Type B pancreatic cell (in vitro differentiated cells): ENCODE measurements around the gene HIVEP3. TPM values are rescaled to one million over a fixed set of nuclear protein-coding genes. Genes with fewer than 3 reads are reported as not detected.
A peak's percentile ranks its signal among the peaks of the same experiment; 100 is the strongest.

Experiments
- DNase-seq: peaks from one replicate; pipeline ENCODE4 v3.0.0; 2021; ENCODE audit warnings: mixed read lengths; ENCODE audit not compliant: unreplicated experiment; ENCODE audit errors: extremely low spot score
- H3K27ac Mint-ChIP-seq: 2 replicates; pipeline ENCODE4 v1.8.0; 2021; ENCODE audit warnings: mild to moderate bottlenecking, mixed read lengths
- H3K27me3 Mint-ChIP-seq: 2 replicates; pipeline ENCODE4 v1.8.0; 2021; ENCODE audit warnings: mixed read lengths
- H3K36me3 Mint-ChIP-seq: 2 replicates; pipeline ENCODE4 v1.8.0; 2021; ENCODE audit warnings: mixed read lengths
- H3K4me1 Mint-ChIP-seq: one replicate; pipeline ENCODE4 v1.8.0; 2021; ENCODE audit warnings: mixed read lengths; ENCODE audit not compliant: unreplicated experiment
- H3K4me3 Mint-ChIP-seq: 2 replicates; pipeline ENCODE4 v1.8.0; 2021; ENCODE audit warnings: mild to moderate bottlenecking, mixed read lengths
- H3K9me3 Mint-ChIP-seq: 2 replicates; pipeline ENCODE4 v1.8.0; 2021; ENCODE audit warnings: mixed read lengths
- total RNA-seq: library from RNA; stranded (reverse); gene quantifications from 2 replicates; pipeline ENCODE4 v1.2.1, GENCODE V29; 2021; ENCODE audit warnings: low replicate concordance
- TF ChIP-seq, protein P1 (sequence below): fragments of 200-600 bp; sonication (generic); conservative IDR thresholded peaks from 2 replicates; pipeline ENCODE4 v1.5.0; 2021; ENCODE audit warnings: antibody characterized with exemption, mild to moderate bottlenecking

HIVEP3 gene
- total RNA-seq, 1 donor from 2014 or later = 9.2 TPM

- Mint-ChIP-seq H3K4me3 (peak overlapping the region; percentile 79), H3K27ac (no peak overlapping the region), H3K36me3 (no peaks in the 10 kb centered on the region), H3K9me3 (no peaks in the 10 kb centered on the region), H3K27me3 (peaks cover 6% of the 10 kb centered on the region), H3K4me1 (peaks cover 13% of the 10 kb centered on the region)
- peak; percentile 95 for DNase-seq
- TF ChIP-seq, protein P1, sequence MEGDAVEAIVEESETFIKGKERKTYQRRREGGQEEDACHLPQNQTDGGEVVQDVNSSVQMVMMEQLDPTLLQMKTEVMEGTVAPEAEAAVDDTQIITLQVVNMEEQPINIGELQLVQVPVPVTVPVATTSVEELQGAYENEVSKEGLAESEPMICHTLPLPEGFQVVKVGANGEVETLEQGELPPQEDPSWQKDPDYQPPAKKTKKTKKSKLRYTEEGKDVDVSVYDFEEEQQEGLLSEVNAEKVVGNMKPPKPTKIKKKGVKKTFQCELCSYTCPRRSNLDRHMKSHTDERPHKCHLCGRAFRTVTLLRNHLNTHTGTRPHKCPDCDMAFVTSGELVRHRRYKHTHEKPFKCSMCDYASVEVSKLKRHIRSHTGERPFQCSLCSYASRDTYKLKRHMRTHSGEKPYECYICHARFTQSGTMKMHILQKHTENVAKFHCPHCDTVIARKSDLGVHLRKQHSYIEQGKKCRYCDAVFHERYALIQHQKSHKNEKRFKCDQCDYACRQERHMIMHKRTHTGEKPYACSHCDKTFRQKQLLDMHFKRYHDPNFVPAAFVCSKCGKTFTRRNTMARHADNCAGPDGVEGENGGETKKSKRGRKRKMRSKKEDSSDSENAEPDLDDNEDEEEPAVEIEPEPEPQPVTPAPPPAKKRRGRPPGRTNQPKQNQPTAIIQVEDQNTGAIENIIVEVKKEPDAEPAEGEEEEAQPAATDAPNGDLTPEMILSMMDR = peak; percentile 95
Measured at GRCh38 chr1:41516168-41517061, 402.3 kb downstream of the HIVEP3 start.

DNA sequence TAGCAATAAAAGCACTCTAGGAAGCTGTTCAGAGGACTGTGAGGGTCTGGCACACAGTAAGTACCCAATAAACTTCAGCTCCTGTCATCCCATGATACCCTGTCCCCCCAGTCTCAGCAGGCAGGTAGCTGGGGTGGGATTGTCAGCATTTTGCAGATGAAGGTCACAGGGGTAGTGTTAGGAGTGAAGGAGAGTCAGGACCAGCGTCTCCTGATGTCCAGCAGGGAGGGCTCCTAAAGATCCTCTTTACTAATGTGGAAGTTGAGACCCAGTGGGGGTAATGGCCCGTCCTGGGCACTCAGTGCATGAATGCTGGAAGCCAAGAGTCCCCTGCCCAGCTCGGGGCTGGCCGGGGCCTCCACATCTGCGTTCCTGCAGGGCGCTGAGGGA lies 402.9 kb downstream of the HIVEP3 start:
- H3K27ac Mint-ChIP-seq = no peak overlapping the region
- TF ChIP-seq, protein P1 = no peak
- H3K27me3 Mint-ChIP-seq = peaks cover 6% of the 10 kb centered on the region
- H3K9me3 Mint-ChIP-seq = no peaks in the 10 kb centered on the region
- peaks cover 13% of the 10 kb centered on the region for H3K4me1 Mint-ChIP-seq
- H3K36me3 Mint-ChIP-seq = no peaks in the 10 kb centered on the region
- DNase-seq = no peak
- no peak overlapping the region for H3K4me3 Mint-ChIP-seq

GRCh38 chr1:41515131-41515678 lies 403.5 kb downstream of the HIVEP3 start:
- H3K27me3 Mint-ChIP-seq = peaks cover 6% of the 10 kb centered on the region
- no peak for DNase-seq
- H3K4me1 Mint-ChIP-seq = peaks cover 13% of the 10 kb centered on the region
- no peak overlapping the region for H3K4me3 Mint-ChIP-seq
- TF ChIP-seq, protein P1 = no peak
- peak overlapping the region; percentile 80 for H3K27ac Mint-ChIP-seq
- H3K9me3 Mint-ChIP-seq = no peaks in the 10 kb centered on the region
- H3K36me3 Mint-ChIP-seq = no peaks in the 10 kb centered on the region

DNA sequence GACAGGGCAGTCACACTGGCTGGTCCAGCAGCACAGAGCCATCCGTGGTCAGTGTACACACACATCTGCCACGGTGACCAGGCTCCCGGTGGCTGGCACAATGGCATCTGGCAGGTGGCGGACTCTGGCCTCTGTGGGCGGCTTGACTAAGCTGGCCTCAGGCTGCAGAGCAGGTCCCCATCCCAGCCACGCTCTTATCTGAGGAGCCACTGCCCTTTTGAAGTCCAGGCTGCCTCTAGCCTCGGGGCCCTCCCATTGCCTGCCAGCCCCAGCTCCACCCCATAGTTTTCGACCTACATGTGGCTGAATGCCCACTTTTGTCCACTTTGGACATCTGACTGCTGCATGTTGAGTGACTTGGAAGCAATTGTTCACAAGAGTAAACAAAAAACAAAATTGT lies 404.3 kb downstream of the HIVEP3 start:
- TF ChIP-seq, protein P1 = no peak
- no peaks in the 10 kb centered on the region for H3K27me3 Mint-ChIP-seq
- H3K27ac Mint-ChIP-seq = no peak overlapping the region
- no peak overlapping the region for H3K4me3 Mint-ChIP-seq
- DNase-seq = no peak
- H3K9me3 Mint-ChIP-seq = no peaks in the 10 kb centered on the region
- peaks cover 13% of the 10 kb centered on the region for H3K4me1 Mint-ChIP-seq
- no peaks in the 10 kb centered on the region for H3K36me3 Mint-ChIP-seq

DNA sequence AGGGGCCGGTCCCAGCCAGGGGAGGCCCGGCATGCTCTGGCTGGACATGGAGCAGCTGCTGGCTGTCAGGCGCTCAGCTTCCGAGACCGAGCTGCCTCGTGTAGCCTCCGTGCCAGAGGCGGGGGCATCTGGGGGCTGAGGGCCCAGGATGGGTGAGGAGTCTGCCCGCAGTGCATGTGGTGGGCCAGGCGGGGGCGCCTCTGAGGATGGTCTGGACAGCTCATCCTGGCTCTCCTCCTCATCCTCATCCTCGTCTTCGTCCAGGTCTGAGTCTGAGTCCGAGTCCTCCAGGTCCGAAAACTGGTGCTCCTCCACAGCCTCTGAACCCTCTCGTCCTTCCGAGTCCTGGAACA lies 405.4 kb downstream of the HIVEP3 start:
- H3K27me3 Mint-ChIP-seq = no peaks in the 10 kb centered on the region
- H3K4me1 Mint-ChIP-seq = peaks cover 13% of the 10 kb centered on the region
- no peak for DNase-seq
- H3K9me3 Mint-ChIP-seq = no peaks in the 10 kb centered on the region
- H3K36me3 Mint-ChIP-seq = no peaks in the 10 kb centered on the region
- H3K4me3 Mint-ChIP-seq = no peak overlapping the region
- H3K27ac Mint-ChIP-seq = no peak overlapping the region
- TF ChIP-seq, protein P1 = peak; percentile 58
